HG02588 (cell line): ENCODE measurements around the gene KPNA1.
"Not testable (repeated sequence)": the region's sequence is repeated elsewhere in the genome, so short reads cannot be mapped to it uniquely, and the experiment has no call there.

ENCODE experiments used
- ATAC-seq: cut with Tn5 transposase; IDR thresholded peaks from one replicate; pipeline ENCODE4 v1.9.1; 2021; ENCODE audit warnings: mild to moderate bottlenecking, moderate library complexity; ENCODE audit not compliant: unreplicated experiment

KPNA1 gene

DNA sequence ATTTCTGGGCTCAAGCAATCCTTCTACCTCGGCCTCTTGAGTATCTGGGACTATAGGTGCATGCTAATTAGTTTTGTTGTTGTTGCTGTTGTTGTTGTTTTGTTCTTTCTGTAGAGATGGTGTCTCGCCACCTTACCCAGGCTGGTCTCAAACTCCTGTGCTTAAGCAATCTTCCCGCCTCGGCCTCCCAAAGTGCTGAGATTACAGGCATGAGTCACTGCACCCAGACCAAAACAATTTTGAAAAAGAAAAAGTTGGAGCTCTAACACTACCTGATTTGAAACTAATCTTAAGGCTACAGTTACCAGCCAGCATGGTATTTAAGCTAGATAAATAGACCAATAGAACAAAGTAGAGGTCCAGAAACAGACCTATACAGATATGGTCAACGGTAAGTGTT is 29.8 kb downstream of the KPNA1 start:
- ATAC-seq = no peak

DNA sequence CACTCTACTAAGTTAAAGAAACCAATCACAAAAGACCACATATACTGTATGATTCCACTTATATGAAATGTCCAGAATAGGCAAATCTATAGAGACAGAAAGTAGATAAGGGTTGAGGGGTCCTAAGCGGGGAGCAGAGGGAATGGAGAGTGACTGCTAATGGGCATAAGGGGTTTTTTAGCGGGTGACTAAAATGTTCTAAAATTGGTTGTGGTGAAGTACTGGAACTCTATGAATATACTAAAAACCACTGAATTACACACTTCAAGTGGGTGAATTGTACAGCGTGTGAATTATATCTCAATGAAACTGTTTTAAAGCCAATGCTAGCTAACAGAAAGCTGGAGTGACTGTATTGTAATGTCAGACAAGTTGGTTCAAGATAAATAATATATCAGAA is 33.3 kb downstream of the KPNA1 start:
- ATAC-seq = no peak

DNA sequence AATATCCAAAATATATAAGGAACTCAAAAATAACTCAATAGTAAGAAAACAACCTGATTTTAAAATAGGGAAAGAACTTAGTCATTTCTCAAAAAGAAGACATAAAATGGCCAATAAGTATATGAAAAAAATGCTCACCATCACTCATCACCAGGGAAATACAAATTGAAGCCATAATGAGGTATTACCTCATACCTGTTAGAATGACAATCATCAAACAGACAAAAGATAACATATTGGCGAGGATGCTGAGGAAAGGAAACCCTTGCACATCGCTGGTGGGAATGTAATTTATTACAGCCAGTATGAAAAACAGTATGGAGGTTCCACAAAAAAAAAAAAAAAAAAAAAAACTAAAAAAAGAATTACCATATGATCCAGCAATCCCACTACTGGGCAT is 38.2 kb downstream of the KPNA1 start:
- no peak for ATAC-seq

DNA sequence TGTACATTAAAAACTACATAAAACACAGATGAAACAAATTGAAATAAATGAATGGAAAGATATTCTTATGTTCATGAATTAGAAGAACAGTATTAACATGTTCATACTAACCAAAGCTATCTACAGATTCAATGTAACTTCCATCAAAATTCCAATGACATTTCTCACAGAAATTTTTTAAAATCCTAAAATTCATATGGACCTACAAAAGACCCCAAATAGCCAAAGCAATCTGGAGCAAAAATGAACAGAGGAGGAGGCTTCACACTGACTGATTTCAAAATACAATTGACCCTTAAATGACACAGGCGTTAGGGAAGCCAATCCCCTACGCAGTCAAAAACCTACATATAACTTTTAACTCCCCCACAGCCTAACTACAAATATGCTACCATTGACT is 39.4 kb downstream of the KPNA1 start:
- ATAC-seq = no peak

DNA sequence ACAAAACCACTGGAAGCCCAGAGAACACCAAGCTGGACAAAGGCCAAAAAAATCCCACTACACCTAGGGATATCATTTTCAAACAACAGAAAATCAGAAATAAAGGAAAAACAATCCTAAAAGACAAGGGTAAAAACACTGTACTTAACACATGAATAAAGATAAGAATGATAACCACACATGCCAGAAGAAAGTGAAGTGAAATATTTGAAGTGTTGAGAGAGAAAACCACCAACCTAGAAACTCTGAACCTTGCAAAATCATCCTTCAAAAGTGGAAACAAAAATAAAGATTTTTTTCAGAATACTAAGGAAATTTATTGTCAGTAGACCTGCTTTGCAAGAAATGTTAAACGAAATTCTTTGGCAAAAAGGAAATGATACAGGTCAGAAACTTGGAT is 45.1 kb downstream of the KPNA1 start:
- ATAC-seq = peak; percentile 10

DNA sequence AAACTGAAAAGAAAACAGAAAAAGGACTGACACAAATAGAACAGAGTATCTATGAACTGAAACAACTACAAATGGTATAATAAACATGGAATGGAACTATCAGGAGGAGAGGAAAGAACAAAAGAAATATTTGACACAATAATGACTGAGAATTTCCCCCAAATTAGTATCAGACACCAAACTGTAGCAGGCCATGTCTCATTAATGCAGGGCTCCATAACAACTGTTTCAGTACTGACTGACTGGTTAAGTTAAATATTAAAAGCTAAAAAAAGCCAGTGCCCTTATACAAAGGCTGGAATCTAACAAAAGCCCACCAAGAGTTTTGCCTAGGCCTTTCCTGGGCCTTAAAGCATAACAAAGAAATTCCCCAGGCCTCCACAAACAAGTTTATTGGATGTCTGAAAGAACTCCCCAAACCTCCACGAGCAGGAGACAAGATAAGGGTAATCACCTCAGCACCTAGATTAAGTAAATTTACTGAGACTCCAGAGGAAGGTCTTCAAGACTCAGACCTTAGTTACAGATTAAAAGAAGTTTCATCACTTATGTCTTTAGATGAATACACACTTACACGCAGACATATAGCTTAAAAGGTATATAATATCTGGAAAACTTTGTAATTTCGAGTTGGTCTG is 45.7 kb downstream of the KPNA1 start:
- ATAC-seq = peak; percentile 61

DNA sequence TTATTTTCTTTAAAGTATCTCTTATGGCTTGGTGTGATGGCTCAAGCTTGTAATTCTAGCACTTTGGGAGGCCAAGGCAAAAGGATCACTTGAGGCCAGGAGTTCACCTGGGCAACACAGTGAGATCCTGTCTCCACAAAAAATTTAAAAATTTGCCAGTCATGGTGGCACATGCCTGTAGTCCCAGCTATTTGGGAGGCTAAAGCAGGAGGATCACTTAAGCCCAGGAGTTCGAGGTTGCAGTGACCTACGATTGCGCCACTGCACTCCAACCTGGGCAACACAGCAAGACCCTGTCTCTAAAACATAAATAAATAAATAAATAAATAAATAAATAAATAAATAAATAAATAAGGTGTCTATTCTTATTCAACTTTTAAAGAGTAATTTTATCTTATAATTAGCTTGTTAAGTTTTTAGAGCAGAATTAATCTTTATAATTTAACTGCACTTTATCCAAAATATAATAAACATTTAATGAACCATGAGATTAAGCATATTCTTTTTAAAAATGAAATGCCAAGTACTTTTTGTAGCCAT is 48.0 kb downstream of the KPNA1 start:
- ATAC-seq = no peak

DNA sequence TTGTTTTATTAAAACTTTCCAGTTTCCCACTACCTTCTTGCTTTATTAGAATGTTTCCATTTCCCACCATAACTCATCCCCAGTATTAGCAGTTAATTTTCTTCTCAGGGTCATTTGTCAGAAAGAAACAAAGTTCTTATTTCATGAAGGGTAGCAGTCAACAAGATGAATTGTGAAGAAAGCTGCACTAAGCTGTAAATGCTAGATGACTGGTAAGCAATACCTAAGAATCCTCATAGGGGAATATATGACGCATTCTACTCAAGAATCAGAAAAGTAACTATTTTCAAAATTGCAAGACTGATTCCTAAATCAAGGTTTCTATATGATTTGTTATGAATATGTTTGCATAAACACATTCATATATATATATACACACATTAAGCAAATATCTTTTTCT is 50.1 kb downstream of the KPNA1 start:
- no peak for ATAC-seq

DNA sequence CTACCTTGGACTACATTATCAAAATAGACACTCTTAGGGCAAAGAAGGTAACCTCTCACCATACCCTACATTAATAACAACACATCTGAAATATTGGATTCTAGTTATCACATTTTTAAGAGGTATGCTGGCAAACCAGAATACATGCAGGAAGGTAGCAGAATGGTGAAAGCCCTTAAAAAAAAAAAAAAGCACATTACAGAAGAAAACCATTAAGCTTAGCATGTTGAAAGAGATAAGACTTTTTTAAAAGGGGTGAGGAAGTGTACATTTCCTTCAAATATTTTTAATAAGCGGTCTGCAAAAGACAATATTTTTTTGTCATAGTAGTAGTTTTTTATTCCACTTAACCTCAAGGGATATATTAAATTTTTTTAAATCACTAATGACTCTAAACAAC is 52.3 kb downstream of the KPNA1 start:
- no peak for ATAC-seq

DNA sequence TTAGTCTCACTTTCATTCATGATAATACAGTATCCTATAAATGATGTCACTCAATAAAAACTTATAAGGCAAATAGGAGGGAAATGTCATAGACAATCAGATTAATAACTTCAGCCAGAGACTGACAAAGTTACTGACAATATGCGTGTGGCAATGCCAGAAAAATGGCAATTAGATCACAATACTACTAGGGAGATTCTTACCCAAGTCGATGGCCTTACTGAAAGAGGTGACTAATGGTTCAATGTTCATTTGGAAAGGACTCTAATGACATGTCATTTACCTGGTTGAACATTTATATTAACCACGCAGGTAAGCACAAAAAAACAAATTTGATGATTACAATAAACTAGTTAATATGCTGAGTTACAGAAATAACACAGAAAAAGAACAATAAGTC is 52.9 kb downstream of the KPNA1 start:
- ATAC-seq = no peak

DNA sequence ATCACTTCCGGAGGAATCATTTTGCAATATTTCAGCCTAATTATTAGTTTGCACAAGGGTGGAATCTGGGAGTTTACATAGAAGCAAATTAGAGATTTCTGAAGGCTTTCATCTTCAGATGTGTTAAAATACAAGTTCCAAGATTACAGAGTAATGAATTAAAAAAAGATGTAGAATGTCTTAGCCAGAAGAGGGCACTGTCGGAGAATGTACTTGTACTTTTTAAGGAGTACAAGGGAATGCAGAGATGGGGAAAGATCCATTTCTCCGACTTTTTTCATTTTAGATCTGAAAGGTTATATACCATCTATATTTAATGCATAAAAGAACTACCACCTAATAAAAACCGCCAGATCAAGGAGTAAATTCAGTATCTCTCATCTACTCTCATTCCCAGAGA is 55.7 kb downstream of the KPNA1 start:
- no peak for ATAC-seq

DNA sequence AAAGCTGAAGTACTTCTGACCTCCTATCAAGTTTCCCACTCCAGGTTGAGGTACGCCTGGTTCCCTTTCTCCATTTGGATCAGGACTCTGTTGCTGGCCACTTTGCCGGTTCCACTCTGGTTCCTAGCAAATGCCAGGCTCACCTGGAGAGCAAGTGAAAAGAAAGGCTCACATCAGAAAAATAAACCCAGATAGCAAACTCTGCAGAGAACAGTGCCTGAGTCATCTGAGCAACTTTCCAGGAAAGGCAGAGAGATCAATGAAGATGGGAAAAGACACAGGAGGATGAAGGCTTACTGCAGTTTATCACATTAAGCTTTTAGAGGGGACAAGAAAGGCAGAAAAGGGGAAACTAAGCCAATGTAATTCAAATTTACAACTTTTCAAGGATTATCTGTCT is 57.0 kb downstream of the KPNA1 start:
- no peak for ATAC-seq

DNA sequence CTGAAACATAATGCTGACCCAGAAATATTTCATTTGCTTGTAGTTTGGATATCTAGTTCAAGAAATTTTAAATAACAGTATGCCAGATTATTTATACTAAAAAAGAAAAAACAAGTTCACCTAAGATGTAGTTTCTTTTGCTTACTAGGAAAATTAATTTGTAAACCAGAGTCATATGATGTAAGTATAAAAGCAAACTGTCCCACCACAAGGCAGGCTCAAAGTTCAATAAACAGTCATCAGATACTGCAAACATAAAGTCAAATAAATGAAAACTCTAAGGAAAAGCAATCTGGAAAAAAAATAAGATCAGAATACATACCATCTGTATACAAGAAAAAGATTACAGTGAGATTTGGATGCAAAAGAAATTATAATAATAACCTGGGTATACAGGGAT is 58.7 kb downstream of the KPNA1 start:
- ATAC-seq = no peak

DNA sequence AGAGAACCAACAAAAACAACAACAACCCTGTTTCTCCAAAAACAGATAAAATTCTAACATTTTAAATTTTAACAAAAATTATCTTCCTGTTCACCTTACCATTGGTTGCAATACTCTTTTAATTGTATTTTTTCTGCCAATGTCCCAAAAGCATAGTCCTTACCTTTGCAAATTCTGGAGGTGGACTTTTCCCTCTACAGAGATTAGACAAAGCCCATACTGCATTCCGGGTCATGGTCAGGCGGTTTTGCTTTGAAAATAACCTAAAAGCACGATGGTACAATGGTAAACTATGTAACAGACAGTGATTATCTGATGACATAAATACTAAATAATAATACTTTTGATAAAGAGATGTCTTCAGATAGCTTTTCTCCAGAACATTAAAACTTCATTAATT is 63.4 kb downstream of the KPNA1 start:
- ATAC-seq = no peak

DNA sequence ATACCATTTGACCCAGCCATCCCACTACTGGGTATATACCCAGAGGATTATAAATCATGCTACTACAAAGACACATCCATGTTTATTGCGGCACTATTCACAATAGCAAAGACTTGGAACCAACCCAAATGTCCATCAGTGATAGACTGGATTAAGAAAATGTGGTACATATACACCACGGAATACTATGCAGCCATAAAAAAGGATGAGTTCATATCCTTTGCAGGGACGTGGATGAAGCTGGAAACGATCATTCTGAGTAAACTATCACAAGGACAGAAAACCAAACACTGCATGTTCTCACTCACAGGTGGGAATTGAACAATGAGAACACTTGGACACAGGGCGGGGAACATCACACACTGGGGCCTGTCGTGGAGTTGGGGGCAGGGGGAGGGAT is 66.5 kb downstream of the KPNA1 start:
- not testable (repeated sequence) for ATAC-seq

DNA sequence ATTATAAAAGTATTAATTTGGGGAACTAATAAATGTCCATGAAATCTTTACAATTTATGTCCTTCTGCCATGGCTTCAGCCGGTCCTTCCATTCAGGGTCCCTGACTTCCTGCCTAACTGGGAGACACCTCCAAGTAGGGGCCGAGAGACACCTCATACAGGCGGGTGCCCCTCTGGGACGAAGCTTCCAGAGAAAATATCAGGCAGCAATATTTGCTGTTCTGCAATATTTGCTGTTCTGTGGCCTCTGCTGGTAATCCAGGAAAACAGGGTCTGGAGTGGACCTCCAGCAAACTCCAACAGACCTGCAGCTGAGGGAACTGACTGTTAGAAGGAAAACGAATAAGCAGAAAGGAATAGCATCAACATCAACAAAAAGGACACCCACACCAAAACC is 70.2 kb downstream of the KPNA1 start:
- ATAC-seq = not testable (repeated sequence)

DNA sequence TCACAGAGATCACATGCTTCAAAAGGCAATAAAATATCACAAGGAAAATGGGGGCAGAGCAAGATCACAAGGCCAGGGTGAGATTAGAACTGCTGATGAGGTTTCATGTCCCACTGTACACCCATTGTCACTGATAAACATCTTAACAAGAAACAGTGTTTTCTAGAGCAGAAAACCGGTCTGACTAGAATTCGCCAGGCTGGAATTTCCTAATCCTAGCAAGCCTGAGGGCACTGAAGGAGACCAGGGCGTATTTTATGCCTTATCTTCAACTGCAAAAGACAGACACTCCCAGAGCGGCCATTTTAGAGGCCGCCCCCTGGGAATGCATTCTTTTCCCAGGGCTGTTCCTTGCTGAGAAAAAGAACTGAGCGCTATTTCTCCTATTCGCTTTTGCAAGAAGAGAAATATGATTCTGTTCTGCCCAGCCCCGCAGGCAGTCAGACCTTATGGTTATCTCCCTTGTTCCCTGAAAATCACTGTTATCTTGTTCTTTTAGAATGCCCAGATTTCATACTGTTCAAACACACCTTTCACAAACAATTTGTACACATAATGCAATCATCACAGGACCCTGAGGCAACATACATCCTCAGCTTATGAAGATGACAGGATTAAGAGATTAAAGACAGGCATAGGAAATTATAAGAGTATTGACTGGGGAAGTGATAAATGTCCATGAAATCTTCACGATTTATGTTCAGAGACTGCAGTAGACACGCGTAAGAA is 70.8 kb downstream of the KPNA1 start:
- not testable (repeated sequence) for ATAC-seq

DNA sequence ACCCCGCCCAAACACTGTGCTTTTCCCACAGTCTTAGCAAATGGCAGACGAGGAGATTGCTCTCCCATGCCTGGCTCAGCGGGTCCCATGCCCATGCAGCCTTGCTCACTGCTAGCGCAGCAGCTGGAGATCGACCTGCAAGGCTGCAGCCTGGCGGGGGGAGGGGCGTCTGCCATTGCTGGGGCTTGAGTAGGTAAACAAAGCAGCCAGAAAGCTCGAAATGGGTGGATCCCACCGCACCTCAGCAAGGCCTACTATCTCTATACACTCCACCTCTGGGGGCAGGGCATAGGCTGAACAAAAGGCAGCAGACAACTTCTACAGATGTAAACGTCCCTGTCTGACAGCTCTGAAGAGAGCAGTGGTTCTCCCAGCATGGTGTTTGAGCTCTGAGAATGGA is 71.6 kb downstream of the KPNA1 start:
- ATAC-seq = no peak

DNA sequence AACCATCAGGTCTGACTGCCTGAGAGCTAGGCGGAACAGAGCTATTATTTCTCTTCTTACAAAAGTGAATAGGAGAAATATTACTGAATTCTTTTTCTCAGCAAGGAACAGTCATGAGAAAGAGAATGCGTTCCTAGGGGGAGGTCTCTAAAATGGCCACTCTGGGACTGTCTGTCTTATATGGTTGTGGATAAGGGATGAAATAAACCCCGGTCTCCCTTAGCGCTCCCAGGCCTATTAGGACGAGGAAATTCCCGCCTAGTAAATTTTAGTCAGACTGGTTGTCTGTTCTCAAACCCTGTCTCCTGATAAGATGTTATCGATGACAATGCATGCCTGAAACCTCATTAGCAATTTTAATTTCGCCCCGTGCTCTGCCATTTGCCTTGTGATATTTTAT is 78.8 kb downstream of the KPNA1 start:
- ATAC-seq = no peak

DNA sequence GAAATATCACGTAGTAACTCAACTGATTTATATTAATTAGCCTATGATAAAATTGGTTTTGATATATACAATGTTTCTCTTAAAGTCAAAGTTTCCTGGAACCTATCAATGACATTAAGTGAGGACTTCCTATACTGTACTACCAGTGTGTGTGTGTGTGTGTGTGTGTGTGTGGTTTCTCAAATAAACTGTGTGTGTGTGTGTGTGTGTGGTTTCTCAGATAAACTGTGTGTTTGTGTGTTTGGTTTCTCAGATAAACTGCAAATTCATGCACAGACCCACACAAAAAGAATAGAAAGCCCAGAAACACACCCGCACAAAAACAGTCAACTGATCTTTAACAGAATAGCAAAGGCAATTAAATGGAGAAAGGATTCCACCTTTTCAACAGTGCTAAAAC is 84.4 kb downstream of the KPNA1 start:
- ATAC-seq = no peak

DNA sequence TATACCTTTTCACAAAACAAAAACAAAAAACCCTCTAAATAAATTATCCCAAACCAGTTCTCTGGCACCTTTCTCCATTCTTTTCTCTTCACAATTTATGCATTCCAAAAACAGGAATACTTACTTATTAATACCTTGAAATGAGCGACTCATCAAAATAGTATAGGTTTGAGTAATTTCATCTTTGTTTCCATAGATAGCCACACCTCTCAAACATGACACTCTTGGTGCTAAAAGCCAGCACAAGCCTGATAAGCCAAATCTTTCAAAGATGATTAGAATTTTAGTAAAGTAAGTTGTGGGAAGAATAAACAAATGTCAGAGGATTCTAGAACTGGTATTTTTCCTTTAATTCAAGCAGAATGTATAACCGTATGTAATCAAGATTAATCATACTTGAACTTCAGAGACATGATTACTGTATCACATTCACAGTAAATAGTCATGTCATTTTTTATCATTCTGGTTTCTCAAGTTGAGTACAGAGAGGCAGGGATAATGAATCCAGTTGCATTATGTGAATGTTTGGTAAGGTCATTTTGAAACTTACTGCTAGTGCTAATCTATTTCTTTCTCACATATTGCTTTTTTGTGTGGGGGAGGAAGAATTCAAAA is 86.8 kb downstream of the KPNA1 start:
- no peak for ATAC-seq

DNA sequence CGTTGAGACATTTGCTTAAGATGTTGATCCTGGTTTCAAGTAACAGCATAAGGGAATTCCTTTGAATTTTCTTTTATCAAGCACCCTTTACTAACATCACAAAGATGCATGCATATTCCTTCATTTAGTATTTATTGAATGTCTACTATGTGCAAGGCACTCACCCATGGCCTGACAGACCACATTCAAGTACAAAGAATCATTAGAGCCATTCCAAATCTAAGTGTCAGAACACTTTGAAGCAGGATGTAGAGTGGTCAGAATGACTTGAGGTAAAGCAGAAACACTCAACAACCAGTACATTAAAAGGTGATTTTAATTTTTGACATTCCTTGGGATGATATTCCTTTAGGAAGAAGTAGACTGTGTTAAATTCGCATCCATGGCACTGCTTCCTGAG is 92.9 kb downstream of the KPNA1 start:
- no peak for ATAC-seq
